Activated B cell treated with CpG ODN at 0.5 μM for 24 hours (primary cell): ENCODE results near the gene MYO1H. TPM values are rescaled to one million over a fixed set of nuclear protein-coding genes. Genes with fewer than 3 reads are reported as not detected.
"Not testable (repeated sequence)": the region's sequence is repeated elsewhere in the genome, so short reads cannot be mapped to it uniquely, and the experiment has no call there.

ENCODE experiments used
- ATAC-seq: fragments of 200-7000 bp; cut with Tn5 transposase; one replicate; pipeline ENCODE4 v1.10.0; 2021; ENCODE audit warnings: low read depth, mild to moderate bottlenecking, moderate library complexity
- CTCF ChIA-PET: fragments of 350-600 bp; sonication (Branson Sonifier 250); formaldehyde crosslinking; loops from one replicate; lab custom pipeline; 2021; ENCODE audit warnings: antibody characterized with exemption; lab: Charles Lee
- POLR2A ChIA-PET: fragments of 350-600 bp; sonication (Branson Sonifier 250); formaldehyde crosslinking; loops from one replicate; lab custom pipeline; 2021; ENCODE audit warnings: antibody characterized with exemption; lab: Charles Lee
- DNase-seq: peaks from one replicate; pipeline ENCODE4 v3.0.0; 2022
- H3K27ac Mint-ChIP-seq: one replicate; pipeline ENCODE4 v1.8.0; 2020; ENCODE audit warnings: mixed read lengths
- H3K27me3 Mint-ChIP-seq: one replicate; pipeline ENCODE4 v1.8.0; 2021; ENCODE audit warnings: mixed read lengths
- H3K36me3 Mint-ChIP-seq: one replicate; pipeline ENCODE4 v1.8.0; 2021; ENCODE audit warnings: low read depth, mixed read lengths
- H3K4me1 Mint-ChIP-seq: one replicate; pipeline ENCODE4 v1.8.0; 2021; ENCODE audit warnings: mixed read lengths
- H3K4me3 Mint-ChIP-seq: one replicate; pipeline ENCODE4 v1.8.0; 2020; ENCODE audit warnings: mild to moderate bottlenecking, mixed read lengths
- H3K9me3 Mint-ChIP-seq: one replicate; pipeline ENCODE4 v1.8.0; 2020; ENCODE audit warnings: mixed read lengths
- intact Hi-C: fragments of 100-400 bp; cut with micrococcal nuclease; formaldehyde crosslinking; loops from one replicate; pipeline ENCODE4 v1.15.1; 2024
- total RNA-seq: library from RNA; stranded (reverse); gene quantifications from 2 replicates; pipeline ENCODE4 v1.2.3, GENCODE V29; 2022
- TF ChIP-seq, protein P1 (sequence below): fragments of 200-600 bp; IDR thresholded peaks from one replicate; pipeline ENCODE4 v1.8.0; 2022; ENCODE audit warnings: antibody characterized with exemption, mild to moderate bottlenecking

The MYO1H gene
- total RNA-seq, 1 donor from 2014 or later = not detected

GRCh38 chr12:109435428-109436187, 87.9 kb downstream of the MYO1H start:
- Mint-ChIP-seq H3K36me3 (no peaks in the 10 kb centered on the region), H3K4me3 (no peak overlapping the region), H3K4me1 (peaks cover 11% of the 10 kb centered on the region), H3K27me3 (no peaks in the 10 kb centered on the region), H3K9me3 (no peaks in the 10 kb centered on the region), H3K27ac (no peak overlapping the region)
- POLR2A ChIA-PET = no interaction called here
- intact Hi-C loops = no loop called here
- TF ChIP-seq, protein P1, sequence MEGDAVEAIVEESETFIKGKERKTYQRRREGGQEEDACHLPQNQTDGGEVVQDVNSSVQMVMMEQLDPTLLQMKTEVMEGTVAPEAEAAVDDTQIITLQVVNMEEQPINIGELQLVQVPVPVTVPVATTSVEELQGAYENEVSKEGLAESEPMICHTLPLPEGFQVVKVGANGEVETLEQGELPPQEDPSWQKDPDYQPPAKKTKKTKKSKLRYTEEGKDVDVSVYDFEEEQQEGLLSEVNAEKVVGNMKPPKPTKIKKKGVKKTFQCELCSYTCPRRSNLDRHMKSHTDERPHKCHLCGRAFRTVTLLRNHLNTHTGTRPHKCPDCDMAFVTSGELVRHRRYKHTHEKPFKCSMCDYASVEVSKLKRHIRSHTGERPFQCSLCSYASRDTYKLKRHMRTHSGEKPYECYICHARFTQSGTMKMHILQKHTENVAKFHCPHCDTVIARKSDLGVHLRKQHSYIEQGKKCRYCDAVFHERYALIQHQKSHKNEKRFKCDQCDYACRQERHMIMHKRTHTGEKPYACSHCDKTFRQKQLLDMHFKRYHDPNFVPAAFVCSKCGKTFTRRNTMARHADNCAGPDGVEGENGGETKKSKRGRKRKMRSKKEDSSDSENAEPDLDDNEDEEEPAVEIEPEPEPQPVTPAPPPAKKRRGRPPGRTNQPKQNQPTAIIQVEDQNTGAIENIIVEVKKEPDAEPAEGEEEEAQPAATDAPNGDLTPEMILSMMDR = no peak
- CTCF ChIA-PET = no interaction called here
- DNase-seq = no peak
- no peak for ATAC-seq

DNA sequence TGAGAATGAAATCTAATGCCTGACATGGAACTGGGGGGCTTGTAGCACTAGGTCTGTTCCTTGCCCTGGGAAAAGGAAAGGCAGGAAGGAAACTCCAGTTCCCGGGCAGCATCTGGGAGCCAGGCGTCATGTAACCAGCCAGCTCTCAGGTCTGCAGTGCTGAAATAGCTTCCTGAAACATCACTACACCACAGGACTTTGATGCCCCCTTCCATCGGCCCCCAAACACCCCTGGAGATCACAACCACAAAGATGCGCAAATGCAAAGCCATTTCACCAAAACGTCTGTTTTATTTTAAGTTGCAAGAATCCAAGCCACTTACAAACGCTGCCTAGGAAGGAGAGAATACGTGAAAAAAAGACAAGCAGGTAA, 88.5 kb downstream of the MYO1H start:
- Mint-ChIP-seq H3K27ac (no peak overlapping the region), H3K4me3 (no peak overlapping the region)
- CTCF ChIA-PET = interaction anchor here (1.7 kb wide), 1 partner anchor 42 kb away, joined by 3 read pairs; no protein-coding TSS in a partner anchor

DNA sequence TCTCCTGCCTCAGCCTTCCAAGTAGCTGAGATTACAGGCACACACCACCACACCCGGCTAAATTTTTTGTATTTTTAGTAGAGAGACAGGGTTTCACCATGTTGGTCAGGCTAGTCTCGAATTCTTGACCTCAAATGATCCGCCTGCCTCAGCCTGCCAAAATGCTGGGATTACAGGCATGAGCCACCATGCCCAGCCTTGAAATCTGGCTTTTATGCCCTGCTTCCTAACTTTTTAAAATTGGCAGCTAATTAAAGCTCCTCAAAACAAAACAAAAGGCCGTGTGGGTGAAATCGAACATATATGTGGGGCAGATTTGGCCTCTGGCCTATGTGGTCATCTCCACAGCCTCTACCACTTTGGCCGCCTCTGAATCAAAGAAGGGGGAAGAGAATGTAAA, 91.5 kb downstream of the MYO1H start:
- Mint-ChIP-seq H3K4me3 (no peak overlapping the region), H3K4me1 (no peaks in the 10 kb centered on the region), H3K27me3 (no peaks in the 10 kb centered on the region), H3K27ac (no peak overlapping the region), H3K36me3 (peaks cover 1% of the 10 kb centered on the region), H3K9me3 (no peaks in the 10 kb centered on the region)
- TF ChIP-seq, protein P1 = no peak
- CTCF ChIA-PET = no interaction called here
- DNase-seq (no peak), ATAC-seq (no peak)
- intact Hi-C loops = no loop called here
- POLR2A ChIA-PET = no interaction called here

More for the DNA sequence above, 88.5 kb downstream of the MYO1H start:
- intact Hi-C loops = no loop called here
- POLR2A ChIA-PET = no interaction called here
- H3K4me1 Mint-ChIP-seq = peaks cover 11% of the 10 kb centered on the region
- ATAC-seq = no peak
- no peaks in the 10 kb centered on the region for H3K27me3 Mint-ChIP-seq
- DNase-seq = no peak
- TF ChIP-seq, protein P1 = no peak
- H3K36me3 Mint-ChIP-seq = no peaks in the 10 kb centered on the region
- no peaks in the 10 kb centered on the region for H3K9me3 Mint-ChIP-seq

DNA sequence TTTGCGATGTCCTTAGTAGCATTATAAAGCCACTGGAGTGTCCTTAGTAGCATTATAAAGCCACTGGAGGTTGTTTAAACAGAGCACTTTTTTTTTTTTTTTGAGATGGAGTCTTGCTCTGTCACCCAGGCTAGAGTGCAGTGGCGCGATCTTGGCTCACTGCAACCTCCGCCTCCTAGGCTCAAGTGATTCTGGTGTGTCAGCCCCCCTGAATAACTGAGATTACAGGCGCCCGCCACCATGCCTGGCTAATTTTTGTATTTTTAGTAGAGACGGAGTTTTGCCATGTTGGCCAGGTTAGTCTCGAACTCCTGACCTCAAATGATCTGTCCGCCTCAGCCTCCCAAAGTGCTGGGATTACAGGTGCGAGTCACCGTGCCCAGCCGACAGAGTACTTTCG, 92.3 kb downstream of the MYO1H start:
- H3K4me3 Mint-ChIP-seq, POLR2A ChIA-PET, intact Hi-C loops, ATAC-seq, H3K27ac Mint-ChIP-seq, H3K9me3 Mint-ChIP-seq, H3K27me3 Mint-ChIP-seq, H3K36me3 Mint-ChIP-seq, DNase-seq, H3K4me1 Mint-ChIP-seq: not testable (repeated sequence)
- CTCF ChIA-PET = interaction anchor here (0.9 kb wide), 1 partner anchor 12 kb away, joined by 3 read pairs; no protein-coding TSS in a partner anchor

GRCh38 chr12:109440851-109441490, 93.3 kb downstream of the MYO1H start:
- no peak overlapping the region for H3K4me3 Mint-ChIP-seq
- POLR2A ChIA-PET = no interaction called here
- intact Hi-C loops = no loop called here
- no peaks in the 10 kb centered on the region for H3K4me1 Mint-ChIP-seq
- no peaks in the 10 kb centered on the region for H3K27me3 Mint-ChIP-seq
- CTCF ChIA-PET = interaction anchor here (0.9 kb wide), 1 partner anchor 13 kb away, joined by 3 read pairs; no protein-coding TSS in a partner anchor
- DNase-seq = no peak
- H3K9me3 Mint-ChIP-seq = no peaks in the 10 kb centered on the region
- TF ChIP-seq, protein P1 = no peak
- H3K36me3 Mint-ChIP-seq = peaks cover 14% of the 10 kb centered on the region
- no peak for ATAC-seq
- H3K27ac Mint-ChIP-seq = no peak overlapping the region
